Jurkat, Clone E6-1 (cell line): ENCODE data around the gene ZNF90.
"Not testable (repeated sequence)": the region's sequence is repeated elsewhere in the genome, so short reads cannot be mapped to it uniquely, and the experiment has no call there.

ENCODE experiments used
- DNase-seq: peaks from one replicate; pipeline ENCODE4 v3.0.0-alpha.2; 2011; ENCODE audit warnings: low read depth, low spot score
- H3K4me3 ChIP-seq: 2 replicates; pipeline ENCODE4 v1.5.1; 2011; ENCODE audit warnings: mild to moderate bottlenecking, low read length, control low read depth, moderate library complexity

The ZNF90 gene

DNA sequence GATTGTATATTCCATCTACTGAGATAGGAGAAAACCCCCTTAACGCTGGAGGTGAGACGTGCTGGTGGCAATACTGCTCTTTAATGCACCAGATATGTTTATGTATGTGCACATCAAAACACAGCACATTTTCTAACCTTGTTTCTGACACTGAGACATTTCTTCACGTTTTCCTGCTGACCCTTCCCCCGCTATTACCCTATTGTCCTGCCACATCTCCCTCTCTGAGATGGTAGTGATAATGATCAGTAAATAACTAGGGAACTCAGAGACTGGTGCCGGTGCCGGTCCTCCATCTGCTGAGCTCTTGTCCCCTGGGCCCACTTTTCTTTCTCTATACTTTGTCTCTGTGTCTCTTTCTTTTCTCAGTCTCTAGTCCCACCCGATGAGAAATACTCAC is 5.1 kb downstream of the ZNF90 start:
- not testable (repeated sequence) for DNase-seq, H3K4me3 ChIP-seq

DNA sequence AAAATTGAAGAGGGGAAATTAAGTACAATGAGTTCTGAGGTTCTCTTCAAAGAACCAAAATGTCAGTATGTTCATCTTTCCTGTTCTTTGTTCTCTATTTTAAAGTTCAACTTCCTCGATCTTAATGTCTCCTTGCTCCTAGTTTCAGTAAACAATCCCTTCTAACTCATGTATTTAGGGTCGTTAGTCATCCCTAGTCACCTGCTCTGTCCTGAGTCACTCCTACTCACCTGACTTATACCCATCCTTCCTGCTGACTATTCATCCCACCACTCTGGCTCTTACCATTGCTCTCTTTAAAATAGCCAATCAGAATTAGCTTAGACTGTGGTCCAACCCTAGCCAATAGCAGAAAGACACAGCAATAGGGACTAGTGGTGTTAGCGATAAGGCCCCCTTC is 24.3 kb downstream of the ZNF90 start:
- DNase-seq, result no peak
- no peak overlapping the region for H3K4me3 ChIP-seq

DNA sequence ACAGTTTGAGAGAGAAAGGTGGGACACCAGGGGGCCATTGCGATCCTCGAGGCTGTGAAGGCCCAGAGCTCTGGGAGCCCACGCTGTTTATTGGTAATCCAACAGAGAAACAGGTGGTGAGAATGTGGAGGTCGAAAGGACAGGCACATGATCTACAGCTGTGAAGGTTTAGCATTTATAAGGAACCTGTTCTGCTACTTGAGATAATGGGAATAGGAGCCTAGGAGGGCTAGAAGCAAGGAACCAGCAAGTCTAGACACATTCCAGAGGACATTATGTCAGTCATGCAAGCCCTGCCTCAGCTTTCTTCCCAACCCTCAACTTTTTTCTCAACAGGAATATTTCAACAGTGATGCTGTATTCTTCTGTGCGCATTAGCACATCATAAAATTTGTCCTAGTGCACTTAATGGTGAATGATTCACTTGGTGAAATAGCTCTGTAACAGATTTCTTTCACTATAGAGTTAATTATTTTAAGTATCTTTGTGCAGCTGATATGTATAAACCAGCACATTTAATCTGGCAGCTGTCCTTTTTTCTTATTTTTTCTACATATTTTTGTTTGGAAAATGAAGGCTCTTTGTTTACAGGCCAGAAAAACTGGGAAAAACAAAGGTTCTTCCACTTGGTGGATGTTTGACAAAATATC is 25.4 kb downstream of the ZNF90 start:
- no peak for DNase-seq
- no peak overlapping the region for H3K4me3 ChIP-seq

DNA sequence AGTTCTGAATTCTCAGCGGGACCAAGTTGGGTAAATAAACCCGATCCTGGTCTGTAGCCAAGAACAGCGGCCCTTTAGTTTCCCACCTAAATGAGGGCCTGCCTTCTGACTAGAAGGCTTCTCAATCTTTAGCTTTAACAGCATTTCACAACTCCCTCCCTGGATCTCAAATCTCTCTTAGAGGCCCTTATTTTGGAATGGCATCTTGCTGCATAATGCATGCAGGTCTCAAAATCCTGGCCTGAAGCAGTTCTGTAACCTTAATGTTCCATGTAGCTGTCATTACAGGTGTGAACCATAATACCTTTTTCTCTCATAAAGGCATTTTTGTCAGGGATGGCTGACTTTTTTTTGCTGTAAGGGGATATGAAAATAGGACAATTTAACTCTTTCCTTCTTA is 29.5 kb downstream of the ZNF90 start:
- DNase-seq, result no peak
- no peak overlapping the region for H3K4me3 ChIP-seq

DNA sequence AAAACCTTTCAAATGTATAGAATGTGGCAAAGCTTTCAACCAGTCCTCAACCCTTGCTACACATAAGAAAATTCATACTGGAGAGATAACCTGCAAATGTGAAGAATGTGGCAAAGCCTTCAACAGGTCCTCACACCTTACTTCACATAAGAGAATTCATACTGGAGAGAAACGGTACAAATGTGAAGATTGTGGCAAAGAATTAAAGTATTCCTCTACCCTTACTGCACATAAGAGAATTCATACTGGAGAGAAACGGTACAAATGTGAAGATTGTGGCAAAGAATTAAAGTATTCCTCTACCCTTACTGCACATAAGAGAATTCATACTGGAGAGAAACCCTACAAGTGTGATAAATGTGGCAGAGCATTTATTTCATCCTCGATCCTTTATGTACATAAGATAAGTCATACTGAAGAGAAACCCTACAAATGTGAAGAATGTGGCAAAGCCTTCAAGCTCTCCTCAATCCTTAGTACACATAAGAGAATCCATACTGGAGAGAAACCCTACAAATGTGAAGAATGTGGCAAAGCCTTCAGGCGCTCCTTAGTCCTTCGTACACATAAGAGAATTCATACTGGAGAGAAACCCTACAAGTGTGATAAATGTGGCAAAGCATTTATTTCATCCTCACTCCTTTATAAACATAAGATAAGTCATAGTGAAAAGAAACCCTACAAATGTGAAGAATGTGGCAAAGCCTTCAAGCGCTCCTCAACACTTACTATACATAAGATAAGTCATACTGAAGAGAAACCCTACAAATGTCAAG is 40.5 kb downstream of the ZNF90 start:
- not testable (repeated sequence) for DNase-seq

DNA sequence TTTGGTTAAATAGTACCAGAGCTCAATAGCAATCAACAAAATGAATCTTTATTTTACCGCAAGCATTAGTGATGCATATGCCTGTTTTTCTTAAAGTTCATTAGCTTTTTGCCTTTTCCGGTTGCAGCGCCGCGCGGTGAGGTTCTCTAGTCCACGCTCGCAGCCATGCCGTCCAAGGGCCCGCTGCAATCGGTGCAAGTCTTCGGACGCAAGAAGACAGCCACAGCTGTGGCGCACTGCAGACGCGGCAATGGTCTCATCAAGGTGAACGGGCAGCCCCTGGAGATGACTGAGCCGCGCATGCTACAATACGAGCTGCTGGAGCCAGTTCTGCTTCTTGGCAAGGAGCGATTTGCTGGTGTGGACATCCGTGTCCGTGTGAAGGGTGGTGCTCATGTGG is 47.1 kb downstream of the ZNF90 start:
- no peak overlapping the region for H3K4me3 ChIP-seq
- no peak for DNase-seq

More for the DNA sequence above, 40.5 kb downstream of the ZNF90 start:
- H3K4me3 ChIP-seq, result not testable (repeated sequence)

DNA sequence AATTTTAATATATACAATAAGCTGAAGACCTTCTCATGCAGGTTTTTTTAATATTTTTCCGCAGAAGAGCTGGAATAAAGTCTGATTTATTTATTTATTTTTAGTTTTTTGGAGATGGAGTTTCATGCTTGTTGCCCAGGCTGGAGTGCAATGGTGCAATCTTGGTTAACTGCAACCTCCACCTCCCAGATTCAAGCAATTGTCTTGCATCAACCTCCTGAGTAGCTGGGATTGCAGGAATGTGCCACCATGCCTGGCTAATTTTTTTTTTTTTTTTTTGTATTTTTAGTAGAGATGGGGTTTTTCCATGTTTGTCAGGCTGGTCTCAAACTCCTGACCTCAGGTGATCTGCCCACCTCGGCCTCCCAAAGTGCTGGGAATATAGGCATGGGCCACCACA is 55.1 kb downstream of the ZNF90 start:
- H3K4me3 ChIP-seq, DNase-seq: not testable (repeated sequence)

DNA sequence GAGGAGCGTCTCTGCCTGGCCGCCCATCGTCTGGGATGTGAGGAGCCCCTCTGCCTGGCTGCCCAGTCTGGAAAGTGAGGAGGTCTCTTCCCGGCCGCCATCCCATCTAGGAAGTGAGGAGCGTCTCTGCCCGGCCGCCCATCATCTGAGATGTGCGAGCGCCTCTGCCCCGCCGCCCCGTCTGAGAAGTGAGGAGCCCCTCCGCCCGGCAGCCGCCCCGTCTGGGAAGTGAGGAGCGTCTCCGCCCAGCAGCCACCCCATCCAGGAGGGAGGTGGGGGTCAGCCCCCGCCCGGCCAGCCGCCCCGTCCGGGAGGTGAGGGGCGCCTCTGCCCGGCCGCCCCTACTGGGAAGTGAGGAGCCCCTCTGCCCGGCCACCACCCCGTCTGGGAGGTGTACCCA is 59.9 kb downstream of the ZNF90 start:
- H3K4me3 ChIP-seq, DNase-seq: not testable (repeated sequence)

DNA sequence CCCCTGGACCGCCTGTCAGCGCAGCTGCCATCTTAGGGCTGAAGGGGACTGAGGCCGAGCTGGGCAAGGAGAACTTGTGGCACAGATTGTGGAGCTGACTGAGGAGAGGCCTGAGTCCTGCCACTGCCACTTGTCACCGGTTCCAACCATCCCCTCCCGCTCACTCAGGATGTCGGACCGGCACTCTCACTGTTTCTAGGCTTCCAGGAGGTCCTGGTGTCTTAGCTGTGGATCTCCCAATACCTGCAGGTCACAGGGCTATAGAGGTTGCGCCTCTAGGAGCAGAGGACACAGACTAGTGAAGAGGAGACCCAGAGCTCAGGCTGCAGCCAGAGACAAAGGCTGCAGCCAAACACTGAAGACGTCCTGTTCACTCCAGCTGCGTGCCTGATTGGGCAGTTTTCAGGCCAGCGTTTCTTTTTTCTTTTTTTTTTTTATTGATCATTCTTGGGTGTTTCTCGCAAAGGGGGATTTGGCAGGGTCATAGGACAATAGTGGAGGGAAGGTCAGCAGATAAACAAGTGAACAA is 73.9 kb downstream of the ZNF90 start:
- DNase-seq, result no peak
- no peak overlapping the region for H3K4me3 ChIP-seq

DNA sequence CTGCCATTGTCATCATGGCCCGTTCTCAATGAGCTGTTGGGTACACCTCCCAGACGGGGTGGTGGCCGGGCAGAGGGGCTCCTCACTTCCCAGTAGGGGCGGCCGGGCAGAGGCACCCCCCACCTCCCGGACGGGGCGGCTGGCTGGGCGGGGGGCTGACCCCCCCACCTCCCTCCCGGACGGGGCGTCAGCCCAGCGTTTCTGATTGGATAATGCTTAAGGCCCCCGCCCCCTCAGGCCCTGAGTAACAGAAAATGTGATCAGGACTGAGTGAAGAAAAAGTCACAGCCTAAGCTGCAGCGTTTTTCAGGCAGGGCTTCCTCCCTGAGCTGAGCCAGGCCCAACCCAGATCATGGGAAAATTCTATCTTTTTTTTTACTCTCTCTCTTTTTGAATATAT is 74.7 kb downstream of the ZNF90 start:
- DNase-seq, H3K4me3 ChIP-seq: not testable (repeated sequence)

DNA sequence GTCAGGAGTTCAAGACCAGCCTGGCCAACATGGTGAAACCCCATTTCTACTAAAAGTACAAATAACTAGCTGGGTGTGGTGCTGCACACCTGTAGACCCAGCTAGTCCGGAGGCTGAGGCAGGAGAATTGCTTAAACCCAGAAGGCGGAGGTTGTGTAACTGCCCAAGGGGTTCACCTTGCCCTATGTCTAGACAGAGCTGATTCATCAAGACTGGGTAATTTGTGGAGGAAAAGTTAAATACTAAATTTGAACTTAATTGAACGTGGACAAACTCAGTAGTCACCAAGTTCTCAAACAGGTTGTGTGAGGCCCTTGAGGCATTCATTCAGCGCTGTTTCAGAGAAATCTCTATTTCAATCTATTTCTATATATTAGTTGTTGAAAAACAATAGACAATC is 75.5 kb downstream of the ZNF90 start:
- H3K4me3 ChIP-seq, result no peak overlapping the region
- DNase-seq, result no peak

DNA sequence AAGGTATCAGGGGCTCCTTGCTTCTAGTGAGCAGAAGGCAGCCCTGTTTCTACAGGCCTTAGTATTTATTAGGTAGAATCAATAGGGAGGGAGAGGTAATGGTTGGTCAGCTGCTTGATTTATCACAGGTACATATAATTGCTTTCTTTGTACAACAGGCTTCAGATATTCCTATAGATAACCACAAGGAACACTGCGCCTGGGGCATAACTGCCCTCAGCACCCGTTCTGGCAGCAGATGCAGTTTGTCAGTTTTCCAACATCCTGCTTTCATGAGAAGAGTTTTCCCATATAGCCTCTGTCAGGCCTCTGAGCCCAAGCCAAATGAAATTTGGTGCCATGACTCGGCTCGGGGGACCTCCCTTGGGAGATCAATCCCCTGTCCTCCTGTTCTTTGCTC is 76.8 kb downstream of the ZNF90 start:
- no peak overlapping the region for H3K4me3 ChIP-seq
- DNase-seq, result no peak

DNA sequence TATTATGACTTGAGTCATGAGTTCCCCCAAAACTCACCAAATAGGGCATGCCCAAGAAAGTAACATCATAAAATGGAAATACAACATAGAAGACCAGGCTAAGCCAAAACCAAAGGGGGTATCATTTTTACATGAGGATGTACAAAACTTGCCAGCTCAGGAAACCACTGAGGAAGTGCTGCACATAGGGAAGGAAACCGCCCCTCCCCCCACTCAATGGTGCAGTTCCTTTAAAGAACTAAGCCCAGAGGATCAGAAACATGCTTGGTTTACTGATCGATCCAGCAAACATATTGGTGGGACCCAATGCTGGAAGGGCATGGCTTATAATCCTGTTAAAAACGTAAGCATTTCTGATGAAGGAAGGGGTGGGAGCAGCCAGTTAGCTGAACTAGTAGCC is 85.0 kb downstream of the ZNF90 start:
- DNase-seq, result no peak
- no peak overlapping the region for H3K4me3 ChIP-seq

DNA sequence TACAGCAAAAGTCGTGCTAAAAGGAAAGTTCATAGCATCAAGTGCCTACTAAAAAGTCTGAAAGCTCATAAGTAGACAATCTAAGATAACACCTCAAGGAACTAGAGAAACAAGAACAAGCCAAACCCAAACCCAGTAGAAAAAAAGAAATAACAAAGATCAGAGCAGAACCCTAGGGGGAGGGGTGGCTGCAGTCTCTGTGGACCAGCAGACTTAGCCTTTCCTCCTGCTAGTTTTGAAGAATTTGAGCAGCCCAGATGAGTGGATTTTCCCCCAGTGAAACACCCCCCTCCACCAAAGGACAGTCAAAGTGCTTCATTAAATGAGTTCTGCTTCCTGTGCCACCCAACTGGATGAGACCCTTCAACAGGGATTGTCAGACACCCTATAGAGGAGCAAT is 86.7 kb downstream of the ZNF90 start:
- no peak overlapping the region for H3K4me3 ChIP-seq
- DNase-seq, result no peak

DNA sequence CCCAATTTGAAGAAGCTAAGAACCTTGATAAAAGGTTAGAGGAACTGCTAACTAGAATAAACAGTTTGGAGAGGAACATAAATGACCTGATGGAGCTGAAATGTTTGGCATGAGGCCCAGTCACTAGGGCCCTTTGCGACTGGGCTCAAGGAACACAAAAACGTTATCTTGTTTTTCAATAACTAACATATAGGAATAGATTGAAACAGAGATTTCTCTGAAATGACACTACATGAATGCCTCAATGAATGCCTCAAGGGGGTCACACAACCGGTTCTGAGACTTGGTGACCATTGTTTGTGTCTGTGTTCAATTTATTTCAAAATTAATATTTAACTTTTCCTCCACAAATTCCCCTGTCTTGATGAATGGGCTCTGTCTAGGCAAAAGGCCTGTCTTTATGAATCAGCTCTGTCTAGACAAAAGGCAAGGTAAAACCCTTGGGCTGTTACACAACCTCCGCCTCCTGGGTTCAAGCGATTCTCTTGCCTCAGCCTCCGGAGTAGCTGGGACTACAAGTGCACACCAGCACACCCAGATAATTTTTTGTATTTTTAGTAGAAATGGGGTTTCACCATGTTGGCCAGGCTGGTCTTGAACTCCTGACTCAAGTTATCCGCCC is 88.3 kb downstream of the ZNF90 start:
- no peak overlapping the region for H3K4me3 ChIP-seq
- no peak for DNase-seq

DNA sequence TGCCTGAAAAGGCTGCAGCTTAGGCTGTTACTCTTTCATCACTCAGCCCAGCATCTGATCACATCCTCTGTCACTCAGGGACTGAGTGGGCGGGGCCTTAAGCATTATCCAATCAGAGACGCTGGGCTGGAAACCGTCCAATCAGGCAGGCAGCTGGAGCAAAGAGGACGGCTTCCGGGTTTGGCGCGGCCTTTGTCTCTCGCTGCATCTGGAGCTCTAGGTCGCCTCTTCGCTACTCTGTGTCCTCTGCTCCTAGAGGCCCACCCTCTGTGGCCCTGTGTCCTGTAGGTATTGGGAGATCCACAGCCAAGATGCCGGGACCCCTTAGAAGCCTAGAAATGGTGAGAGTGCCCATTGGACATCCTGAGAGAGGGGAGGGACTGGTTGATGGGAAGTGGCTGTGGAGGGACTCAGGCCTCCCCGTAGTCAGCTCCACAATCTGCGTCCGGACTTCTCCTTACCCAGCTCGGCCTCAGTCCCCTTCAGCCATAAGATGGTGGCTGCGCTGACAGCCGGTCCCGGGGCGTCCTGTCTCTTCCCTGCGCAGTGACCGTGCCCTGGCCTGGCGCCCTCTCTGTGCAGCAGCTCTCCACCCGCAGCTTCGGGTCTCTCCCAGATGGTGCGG is 89.3 kb downstream of the ZNF90 start, which contains the start of gene ZNF486:
ZNF486 (plus strand) TSS at position 195 of the 625 bp plus-strand sequence; CDS start at position 312, 117 bp downstream.
- DNase-seq, result no peak

DNA sequence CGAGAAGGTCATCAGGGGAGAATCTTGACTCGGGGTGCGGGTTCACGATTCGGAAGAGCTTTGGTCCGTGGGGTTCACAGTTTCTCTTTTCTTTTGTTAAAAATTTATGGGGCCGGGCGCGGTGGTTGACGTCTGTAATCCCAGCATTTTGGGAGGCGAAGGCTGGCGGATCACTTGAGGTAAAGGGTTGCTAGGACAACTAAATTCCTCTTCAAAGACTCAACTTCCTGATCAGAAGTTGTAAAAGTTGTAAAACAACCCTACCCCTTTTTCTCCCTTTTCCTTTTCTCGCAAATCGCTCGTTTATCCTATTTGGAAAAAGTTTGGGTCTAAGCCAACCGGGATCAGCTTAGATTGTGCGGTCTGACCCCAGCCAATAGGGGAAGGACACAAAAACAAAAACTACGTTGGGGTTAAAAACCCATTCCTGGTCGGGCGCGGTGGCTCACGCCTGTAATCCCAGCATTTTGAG is 89.9 kb downstream of the ZNF90 start:
- H3K4me3 ChIP-seq, result no peak overlapping the region
- DNase-seq, result no peak

More for the DNA sequence above, 89.3 kb downstream of the ZNF90 start, which contains the start of gene ZNF486:
- H3K4me3 ChIP-seq, result no peak within 1 kb of the TSS
